Esophagus muscularis mucosa (tissue), 4 donors: ENCODE measurements around the gene MMADHC.

Experiments used
- CTCF ChIP-seq, 3 experiments: fragments of 200-600 bp in 2 of 3; fragments of 450-650 bp in 1 of 3; sonication (generic) in 2 of 3; IDR thresholded peaks; one replicate each; pipeline ENCODE4 v1.5.1; 2017 to 2019; ENCODE audit warnings: antibody characterized with exemption in 3 of 3, mild to moderate bottlenecking in 2 of 3, moderate library complexity in 1 of 3
- EP300 ChIP-seq: sonication (generic); formaldehyde crosslinking; IDR thresholded peaks from one replicate; pipeline ENCODE4 v1.6.1; 2017; ENCODE audit warnings: antibody characterized with exemption
- POLR2A ChIP-seq: fragments of 450-650 bp; IDR thresholded peaks from one replicate; pipeline ENCODE4 v1.6.1; 2017; ENCODE audit warnings: antibody characterized with exemption, moderate library complexity, mild to moderate bottlenecking, low read depth
- POLR2AphosphoS5 ChIP-seq, 2 donors: sonication (generic); formaldehyde crosslinking; IDR thresholded peaks; one replicate each; pipeline ENCODE4 v1.6.1; 2017; ENCODE audit warnings: antibody characterized with exemption in 2 of 2

- no peak for TF ChIP-seq CTCF (IDR thresholded peaks at IDR 0.05)
- no peak for TF ChIP-seq POLR2A
- TF ChIP-seq POLR2AphosphoS5 (IDR thresholded peaks at IDR 0.05), result no peak
- TF ChIP-seq EP300, result no peak
These were observed 41.5 kb upstream of the MMADHC start for GRCh38 chr2:149629026-149629425.
